Measurements from ENCODE around the gene ACVRL1.

Gene ACVRL1

DNA sequence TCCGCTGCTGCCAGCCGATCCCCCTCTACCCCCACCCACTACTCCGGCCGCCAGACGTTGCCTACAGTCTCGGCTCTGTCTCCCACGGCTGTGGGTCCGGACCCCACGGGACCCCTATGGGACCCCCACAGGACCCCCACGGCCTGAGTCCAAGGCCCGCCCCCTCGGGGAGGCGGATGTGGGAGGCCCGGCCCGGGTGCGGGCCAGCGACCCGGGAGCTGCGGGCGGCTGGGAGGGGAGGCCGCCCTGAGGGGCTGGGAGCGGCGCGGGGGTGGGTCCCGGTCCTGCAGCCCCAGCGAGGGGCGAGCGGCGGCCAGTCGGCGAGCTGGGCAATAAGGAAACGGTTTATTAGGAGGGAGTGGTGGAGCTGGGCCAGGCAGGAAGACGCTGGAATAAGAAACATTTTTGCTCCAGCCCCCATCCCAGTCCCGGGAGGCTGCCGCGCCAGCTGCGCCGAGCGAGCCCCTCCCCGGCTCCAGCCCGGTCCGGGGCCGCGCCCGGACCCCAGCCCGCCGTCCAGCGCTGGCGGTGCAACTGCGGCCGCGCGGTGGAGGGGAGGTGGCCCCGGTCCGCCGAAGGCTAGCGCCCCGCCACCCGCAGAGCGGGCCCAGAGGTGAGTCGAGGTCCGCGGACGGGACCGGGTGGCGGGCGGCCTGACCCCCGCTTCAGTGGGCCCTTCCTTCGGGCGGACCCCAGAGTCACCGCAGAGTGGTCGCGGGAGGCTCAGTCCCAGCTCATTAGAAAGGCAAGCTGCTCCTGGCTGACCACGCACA lies at the start of gene ACVRL1:
ACVRL1 (plus strand) TSS at position 422 of the 773 bp plus-strand sequence. CDS start 4,971 bp downstream, outside the sequence.
- DNase-seq (ENCODE audit: low read depth in 2 of 2) = no peak

DNA sequence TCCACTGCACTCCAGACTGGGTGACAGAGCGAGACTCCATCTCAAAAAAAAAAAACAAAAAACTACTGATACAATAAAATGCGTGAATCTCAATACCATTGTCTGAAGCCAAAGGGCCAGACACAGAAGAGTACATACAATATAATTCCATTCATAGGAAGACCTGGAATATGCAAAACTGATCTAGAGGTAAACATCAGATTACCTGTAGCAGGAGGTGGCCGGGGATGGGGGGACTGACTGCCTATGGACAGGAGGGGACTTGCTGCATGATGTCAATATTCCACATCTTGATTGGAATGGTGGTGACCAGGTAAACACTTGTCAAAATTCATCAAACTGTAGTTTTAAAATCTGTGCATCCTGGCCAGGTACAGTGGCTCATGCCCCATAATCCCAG lies 46.3 kb upstream of the ACVRL1 start:
- no peak for DNase-seq (ENCODE audit: low read depth in 2 of 2)

- no peak for DNase-seq (ENCODE audit: low read depth in 2 of 2)
These were observed 44.4 kb upstream of the ACVRL1 start for GRCh38 chr12:51862947-51863346.

DNA sequence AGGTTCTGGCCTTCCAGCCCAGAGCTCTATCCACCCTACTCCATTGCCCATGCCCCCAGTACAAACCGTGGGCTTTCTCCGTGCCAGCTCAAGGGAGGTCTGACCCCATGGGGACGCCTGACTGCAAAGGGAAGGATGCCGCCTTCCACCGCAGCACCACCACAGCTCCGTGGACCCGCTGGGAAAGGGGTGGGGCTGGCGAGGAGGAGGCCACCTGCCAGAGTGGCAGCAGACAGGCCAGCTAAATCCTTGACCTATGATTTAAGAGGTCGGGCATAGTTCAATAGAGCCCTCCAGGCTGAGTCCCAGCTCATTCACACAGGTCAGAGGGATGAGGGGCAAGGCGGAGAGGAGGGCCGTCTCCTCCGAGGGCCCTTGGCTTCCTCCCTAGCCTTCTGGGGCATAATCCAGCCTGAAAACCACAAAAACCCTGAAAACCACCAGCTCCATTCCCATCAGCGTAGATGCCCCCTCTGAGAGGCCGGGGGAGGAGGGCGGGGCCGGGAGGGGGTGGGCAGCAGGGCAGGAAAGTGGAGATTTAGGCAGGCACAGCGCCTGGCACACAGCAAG lies 43.9 kb upstream of the ACVRL1 start:
- DNase-seq (ENCODE audit: low read depth in 2 of 2) = no peak

DNA sequence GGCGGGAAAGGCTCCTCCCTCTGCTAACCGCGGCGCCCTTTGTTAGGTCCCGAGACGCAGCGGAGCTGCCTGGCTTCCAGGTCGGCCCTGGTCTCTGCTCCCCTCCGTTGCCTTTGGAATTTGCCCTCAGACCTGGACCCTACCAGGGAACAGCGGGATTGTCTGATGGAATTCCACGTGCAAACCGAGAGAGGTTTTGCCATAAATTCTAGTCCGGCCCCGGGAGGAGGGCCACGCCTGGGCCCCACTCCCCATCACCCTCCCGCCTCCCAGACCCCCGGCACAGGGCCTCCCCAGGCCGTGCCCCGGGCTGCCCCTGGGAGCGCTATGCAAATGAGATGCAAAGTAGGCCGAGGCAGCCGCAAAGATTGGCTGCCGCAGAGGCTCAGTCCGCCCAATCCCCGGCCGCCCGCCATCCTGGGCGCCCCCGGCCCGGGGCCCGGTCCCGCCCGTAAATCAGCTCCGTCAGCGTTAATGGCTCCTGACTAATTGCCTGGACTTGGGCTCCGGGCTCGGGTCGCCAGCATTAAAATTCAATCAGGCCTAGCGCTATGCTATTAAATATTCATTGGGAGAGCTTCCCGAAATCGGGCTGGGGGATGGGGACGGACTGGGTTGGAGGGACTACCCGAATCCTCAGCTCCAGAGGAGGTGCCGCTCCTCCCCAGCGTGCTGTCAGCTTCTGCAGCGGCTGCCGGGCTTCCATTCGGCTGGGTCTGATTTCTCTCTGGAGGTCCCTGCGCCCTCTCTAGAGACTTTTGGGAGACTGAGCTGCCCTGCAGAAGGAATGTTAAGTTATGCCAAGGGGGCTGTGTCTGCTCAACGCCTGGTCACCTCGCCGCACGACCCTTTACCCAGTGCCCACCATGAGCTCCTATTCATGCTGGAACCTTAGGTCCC lies 43.1 kb upstream of the ACVRL1 start:
- no peak for DNase-seq (ENCODE audit: low read depth in 2 of 2)

- no peak for DNase-seq (ENCODE audit: low read depth in 2 of 2)
These were observed 42.3 kb upstream of the ACVRL1 start for GRCh38 chr12:51864833-51865670.

DNA sequence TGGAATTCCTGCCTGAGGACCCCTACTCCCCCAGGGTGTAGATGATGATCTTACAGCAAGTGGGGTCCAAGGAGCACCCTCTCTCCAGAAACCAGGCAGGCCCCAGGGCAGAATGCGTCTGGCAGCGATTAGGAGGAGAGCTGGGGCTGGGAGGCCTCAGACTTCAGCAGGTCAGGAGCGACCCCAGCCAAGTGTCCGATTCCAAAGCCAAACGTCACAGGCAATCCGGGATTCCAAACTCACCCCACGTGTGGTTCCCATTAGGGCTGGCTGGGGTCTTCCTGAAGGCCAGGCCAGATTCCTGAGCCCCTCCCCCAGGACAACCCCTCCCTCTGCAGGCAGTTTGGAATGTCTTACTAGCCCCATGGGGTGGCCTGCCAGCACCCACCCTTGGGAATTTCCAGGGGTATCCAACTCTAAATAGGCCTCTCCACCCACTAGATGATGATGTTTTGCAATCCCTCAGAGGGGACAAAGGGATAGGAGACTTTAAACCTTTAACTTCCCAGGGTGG lies 41.5 kb upstream of the ACVRL1 start:
- DNase-seq (ENCODE audit: low read depth in 2 of 2) = no peak

GRCh38 chr12:51866324-51866723 lies 41.0 kb upstream of the ACVRL1 start:
- no peak for DNase-seq (ENCODE audit: low read depth in 2 of 2)

GRCh38 chr12:51866762-51867161 lies 40.5 kb upstream of the ACVRL1 start:
- no peak for DNase-seq (ENCODE audit: low read depth in 2 of 2)

- DNase-seq (ENCODE audit: low read depth in 2 of 2) = no peak
These were observed 39.9 kb upstream of the ACVRL1 start for GRCh38 chr12:51867371-51867770.

- DNase-seq (ENCODE audit: low read depth in 2 of 2) = no peak
These were observed 39.4 kb upstream of the ACVRL1 start for GRCh38 chr12:51867796-51868428.

DNA sequence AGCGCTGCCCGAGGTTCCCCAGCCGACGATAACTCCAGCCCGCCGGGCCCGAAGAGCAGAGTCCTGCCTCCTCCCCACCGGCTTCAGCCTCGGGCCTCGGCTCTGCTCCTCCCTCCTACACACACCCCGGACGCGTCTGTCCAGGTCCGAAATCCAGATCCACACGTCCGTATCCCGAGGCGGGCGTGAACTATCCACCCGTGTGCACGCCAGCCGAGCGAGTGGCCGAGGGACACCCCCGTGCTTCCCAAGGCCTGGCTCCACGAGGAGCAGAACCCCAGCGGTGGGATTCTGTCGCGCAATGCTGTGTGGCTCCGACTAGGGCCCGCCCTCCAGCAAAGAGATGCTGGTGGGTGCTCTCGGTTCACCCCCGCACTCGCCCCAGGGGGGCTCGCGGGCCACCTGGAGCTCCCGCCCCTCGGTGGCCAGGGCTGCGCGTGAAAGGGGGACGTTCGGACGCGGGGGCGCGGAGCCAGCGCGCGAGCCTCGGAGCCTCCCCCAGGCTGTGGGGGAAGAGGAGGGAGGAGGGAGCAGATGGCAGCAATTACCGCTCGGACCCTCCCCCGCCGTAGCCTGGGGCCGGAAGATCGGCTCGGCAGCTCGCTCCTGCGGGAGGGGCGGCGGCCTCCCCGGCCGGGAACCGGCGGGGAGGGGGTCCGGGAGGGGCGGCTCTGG lies 38.3 kb upstream of the ACVRL1 start:
- no peak for DNase-seq (ENCODE audit: low read depth in 2 of 2)

DNA sequence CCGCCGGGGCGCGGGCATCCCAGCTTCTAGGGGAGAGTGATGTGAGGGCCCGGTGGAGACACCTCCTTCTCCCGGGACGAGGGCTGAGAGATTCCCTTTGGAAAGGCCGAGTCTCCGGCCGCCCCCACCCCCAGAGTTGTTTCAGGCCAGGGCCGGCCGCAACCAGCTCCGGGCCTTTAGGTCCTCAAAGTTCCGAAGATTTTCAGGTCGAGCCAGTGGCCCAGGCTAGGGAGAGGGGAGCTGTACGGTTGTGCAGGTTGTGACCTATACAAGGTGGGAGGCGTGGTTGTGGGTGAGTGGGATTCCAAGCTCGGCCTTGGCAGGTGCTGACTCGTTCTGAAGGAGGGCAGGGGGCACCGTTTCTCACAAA lies 37.8 kb upstream of the ACVRL1 start:
- DNase-seq (ENCODE audit: low read depth in 2 of 2) = no peak

- DNase-seq (ENCODE audit: low read depth in 2 of 2) = no peak
These were observed 37.4 kb upstream of the ACVRL1 start for GRCh38 chr12:51869931-51870330.

DNA sequence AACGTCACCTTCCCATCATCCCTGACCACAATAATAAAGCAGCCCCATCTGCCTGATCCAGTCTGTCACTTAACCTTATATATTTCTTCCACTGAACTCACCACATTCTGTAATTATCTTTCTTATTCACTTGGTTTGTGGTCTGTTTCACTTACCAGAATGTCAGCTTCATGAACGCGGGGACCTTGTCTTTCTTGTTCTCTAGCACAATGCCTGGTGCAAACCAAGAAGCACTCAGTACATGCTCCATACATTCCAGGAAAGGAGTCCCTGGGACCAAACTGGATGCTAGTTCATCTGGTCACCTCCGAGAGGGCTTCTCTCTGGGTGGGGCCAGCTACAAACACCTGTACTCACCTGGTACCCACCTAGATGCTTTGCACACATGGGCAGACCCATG lies 36.8 kb upstream of the ACVRL1 start:
- no peak for DNase-seq (ENCODE audit: low read depth in 2 of 2)

GRCh38 chr12:51871126-51871525 lies 36.2 kb upstream of the ACVRL1 start:
- no peak for DNase-seq (ENCODE audit: low read depth in 2 of 2)

DNA sequence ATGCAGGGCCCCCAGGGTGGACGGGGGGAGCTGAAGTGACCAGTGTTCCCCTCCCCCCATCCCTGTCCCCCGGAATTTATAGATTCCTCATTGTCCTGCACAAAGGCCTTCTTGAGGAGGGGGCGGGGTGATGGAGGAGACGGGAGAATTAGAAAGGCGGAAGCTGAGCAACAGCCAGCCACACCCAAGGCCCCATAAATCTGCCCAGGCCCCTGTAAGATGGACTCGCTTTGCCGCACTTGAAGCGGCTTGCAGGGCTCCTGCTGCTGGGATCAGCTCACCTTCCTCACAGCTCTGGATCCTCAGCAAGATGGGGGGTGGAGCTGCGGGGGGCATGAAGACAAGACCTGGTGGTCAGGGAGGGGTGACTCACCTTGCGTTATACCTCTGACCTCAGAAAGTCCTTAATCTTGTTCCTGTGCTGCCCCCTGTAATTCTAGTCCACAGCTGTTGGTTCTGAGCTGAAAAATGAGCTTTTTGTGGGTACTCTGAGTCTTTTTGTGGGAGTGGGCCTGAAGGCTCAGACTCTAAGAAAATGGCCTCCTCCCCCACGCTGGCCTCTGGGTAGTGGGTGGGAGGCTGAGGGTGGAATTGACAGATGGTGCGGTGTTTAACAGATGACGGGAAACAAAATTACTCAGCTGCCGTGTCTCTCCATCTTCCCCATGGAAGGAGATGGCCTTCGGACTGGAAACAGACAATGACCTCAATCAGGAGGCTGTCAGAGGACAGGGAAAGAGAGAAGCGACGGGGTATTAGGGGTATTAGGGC lies 35.2 kb upstream of the ACVRL1 start:
- no peak for DNase-seq (ENCODE audit: low read depth in 2 of 2)

DNA sequence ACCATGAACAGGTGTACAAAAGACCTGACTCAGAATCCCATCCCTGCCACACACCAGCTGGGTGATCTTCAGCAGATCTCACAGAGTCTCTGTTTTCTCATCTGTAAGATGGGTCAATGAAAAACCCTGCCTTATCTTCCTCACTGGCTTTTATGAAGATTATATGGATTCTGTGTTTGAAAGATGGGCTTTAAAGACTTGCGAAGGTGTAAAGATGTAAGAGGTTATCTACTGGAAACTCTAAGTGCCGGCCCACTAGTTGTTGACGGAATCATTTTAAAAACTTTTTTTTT lies 34.7 kb upstream of the ACVRL1 start:
- no peak for DNase-seq (ENCODE audit: low read depth in 2 of 2)

- no peak for DNase-seq (ENCODE audit: low read depth in 2 of 2)
These were observed 33.9 kb upstream of the ACVRL1 start for GRCh38 chr12:51873251-51873994.
